Activated T-cell treated with anti-CD3 and anti-CD28 coated beads for 48 hours (primary cell): ENCODE measurements around the gene POLR3F.
A peak's percentile ranks its signal among the peaks of the same experiment; 100 is the strongest.
"Not testable (repeated sequence)": the region's sequence is repeated elsewhere in the genome, so short reads cannot be mapped to it uniquely, and the experiment has no call there.

Source experiments
- DNase-seq: peaks from one replicate; pipeline ENCODE4 v3.0.0-alpha.2; 2020; ENCODE audit warnings: low read depth

The POLR3F gene

DNA sequence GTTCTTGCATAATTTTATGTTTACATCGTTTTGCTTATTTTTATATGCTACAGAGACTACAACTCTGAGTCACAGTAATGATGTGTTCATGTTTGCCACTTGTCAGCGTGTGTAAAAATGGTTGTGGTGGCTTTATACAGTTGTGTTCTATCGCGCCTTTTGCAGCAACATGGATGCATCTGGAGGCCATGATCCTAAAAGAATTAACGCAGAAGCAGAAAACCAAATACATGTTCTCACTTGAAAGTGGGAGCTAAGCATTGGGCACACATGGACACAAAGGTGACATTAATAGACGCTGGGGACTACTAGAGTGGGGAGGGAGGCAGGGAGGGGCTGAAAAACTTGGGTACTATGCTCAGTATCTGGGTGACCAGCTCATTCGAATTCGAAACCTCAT is 39.6 kb downstream of the POLR3F start:
- DNase-seq: peak; percentile 8

GRCh38 chr20:18507218-18508191 is 40.3 kb downstream of the POLR3F start, which contains the start of gene SEC23B:
Gene SEC23B, plus strand, starts transcription at chr20:18507940. Its CDS starts 2,896 bp downstream, at chr20:18510836.
- DNase-seq: peak; percentile 96

GRCh38 chr20:18511571-18511970 is 44.4 kb downstream of the POLR3F start:
- no peak for DNase-seq

DNA sequence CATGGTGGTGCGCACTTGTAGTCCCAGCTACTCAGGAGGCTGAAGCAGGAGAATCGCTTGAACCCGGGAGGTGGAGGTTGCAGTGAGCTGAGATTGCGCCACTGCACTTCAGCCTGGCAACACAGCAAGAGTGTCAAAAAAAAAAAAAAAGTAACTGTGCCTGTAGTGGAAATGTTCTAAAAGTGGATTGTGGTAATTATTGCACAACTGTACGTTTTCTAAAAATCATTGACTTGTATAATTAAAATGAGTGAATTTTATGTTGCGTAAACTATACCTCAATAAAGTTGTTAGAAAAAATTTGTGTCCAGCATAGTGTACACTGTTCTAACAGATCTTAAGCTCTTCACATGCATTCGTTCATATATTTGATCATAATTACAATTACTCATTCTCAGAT is 46.0 kb downstream of the POLR3F start:
- no peak for DNase-seq

- no peak for DNase-seq
Measured at GRCh38 chr20:18514127-18514526, 46.9 kb downstream of the POLR3F start.

GRCh38 chr20:18515973-18516372 is 48.8 kb downstream of the POLR3F start:
- no peak for DNase-seq

DNA sequence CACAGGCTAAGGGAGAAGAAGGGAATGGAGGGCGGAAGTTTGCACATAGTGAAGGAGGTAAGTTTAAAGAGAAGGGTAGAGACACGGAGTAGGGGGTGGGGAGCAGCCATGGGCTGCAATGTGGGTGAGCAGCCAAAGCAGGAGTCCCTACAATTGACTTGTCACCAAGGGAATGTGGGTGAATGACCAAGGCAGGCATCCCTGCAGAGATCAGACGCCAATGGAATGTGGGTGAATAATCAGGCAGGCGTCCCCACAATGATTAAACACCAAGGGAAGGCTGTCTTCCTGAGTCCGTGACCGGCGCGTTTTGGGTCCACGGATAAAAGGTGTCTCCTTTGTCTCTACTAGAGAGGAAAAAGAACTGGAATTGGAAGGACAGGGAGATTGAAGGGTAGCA is 54.9 kb downstream of the POLR3F start:
- not testable (repeated sequence) for DNase-seq

- no peak for DNase-seq
Measured at GRCh38 chr20:18523066-18523465, 55.9 kb downstream of the POLR3F start.

GRCh38 chr20:18524646-18525045 is 57.5 kb downstream of the POLR3F start:
- no peak for DNase-seq

DNA sequence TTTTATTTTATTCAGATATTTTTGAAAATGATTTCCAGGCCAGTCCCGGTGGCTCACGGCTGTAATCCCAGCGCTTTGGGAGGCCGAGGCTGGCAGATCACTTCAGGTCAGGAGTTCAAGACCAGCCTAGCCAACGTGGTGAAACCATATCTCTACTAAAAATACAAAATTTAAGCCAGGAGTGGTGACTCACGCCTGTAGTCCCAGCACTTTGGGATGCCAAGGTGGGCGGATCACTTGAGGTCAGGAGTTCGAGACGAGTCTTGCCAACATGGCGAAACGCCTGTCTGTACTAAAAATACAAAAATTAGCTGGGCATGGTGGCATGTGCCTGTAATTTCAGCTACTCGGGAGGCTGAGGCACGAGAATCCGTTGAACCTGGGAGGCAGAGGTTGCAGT is 59.6 kb downstream of the POLR3F start:
- DNase-seq: not testable (repeated sequence)

GRCh38 chr20:18527339-18527738 is 60.1 kb downstream of the POLR3F start:
- no peak for DNase-seq

DNA sequence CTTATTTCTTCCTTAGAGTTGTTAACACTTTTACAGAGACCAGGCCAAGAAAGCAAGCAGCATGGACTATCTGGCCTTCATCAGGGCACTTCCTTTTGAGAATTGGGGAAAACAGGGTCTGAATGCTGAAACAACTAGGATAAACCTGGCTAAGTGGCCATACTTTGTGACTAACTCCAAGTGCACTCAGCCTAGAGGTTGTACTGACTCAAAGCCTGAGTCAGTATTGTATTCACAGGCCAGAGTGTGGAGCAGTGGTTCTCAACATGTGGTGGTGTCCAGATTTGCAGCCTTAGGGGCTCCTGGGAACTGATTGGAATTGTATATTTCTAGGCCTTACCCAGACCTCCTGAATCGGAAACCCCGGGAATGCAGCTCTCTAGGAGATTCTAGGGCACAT is 60.6 kb downstream of the POLR3F start:
- DNase-seq: no peak

DNA sequence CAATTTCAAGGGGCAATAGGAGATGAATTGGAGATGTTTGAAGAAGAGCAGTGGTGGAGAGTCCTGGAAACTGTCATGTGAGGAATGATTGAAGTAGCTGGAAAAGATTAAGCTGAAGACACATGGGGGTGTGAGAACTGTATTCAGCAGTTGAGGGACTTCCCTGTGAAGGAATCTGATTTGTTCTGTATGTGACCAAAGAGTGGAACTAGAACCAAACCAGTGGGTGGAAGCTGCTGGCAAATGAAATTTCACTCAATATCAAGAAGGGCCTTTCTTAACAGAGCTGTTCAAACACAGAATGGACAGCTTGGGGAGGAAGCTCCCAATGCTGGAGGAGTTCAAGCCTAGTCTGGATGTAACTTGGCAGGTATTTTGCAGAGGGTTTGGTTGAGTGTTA is 61.9 kb downstream of the POLR3F start:
- no peak for DNase-seq

GRCh38 chr20:18532626-18533025 is 65.4 kb downstream of the POLR3F start:
- DNase-seq: no peak

GRCh38 chr20:18533491-18533890 is 66.3 kb downstream of the POLR3F start:
- DNase-seq: no peak

GRCh38 chr20:18533978-18534644 is 66.9 kb downstream of the POLR3F start:
- no peak for DNase-seq
